ENCODE data around the gene MAPK1IP1L.

GRCh38 chr14:55111122-55111708 is 59.8 kb downstream of the MAPK1IP1L start:
- TF ChIP-seq SMC3 (IDR thresholded peaks at IDR 0.05; ENCODE audit: low read depth, low read length) (no peak), CTCF (conservative IDR thresholded peaks at IDR 0.05; ENCODE audit: low read depth, low read length) (no peak), POLR2A (IDR thresholded peaks at IDR 0.05; ENCODE audit: low read depth, low read length) (no peak), RFX5 (IDR thresholded peaks at IDR 0.05; ENCODE audit: low read depth, low read length) (no peak), ELK1 (IDR thresholded peaks at IDR 0.05; ENCODE audit: borderline replicate concordance, low read depth, low read length) (no peak), CEBPB (IDR thresholded peaks at IDR 0.05; ENCODE audit: low read depth, low read length) (no peak), RAD21 (IDR thresholded peaks at IDR 0.05; ENCODE audit: low read length) (no peak), BHLHE40 (IDR thresholded peaks at IDR 0.05; ENCODE audit: low read depth, low read length) (no peak), RCOR1 (IDR thresholded peaks at IDR 0.05; ENCODE audit: insufficient replicate concordance, low read length) (no peak), MAFK (IDR thresholded peaks at IDR 0.05; ENCODE audit: low read depth, low read length) (no peak)

Measured in IMR-90 (cell line).